SIG-M5 treated with dmso at 0.1 percent for 504 hours (cell line): Measurements from ENCODE around the gene RAPSN.

Experiments
- DNase-seq: peaks from one replicate; lab custom pipeline; 2025; ENCODE audit not compliant: unreplicated experiment; lab: John Stamatoyannopoulos, UW

RAPSN gene

DNA sequence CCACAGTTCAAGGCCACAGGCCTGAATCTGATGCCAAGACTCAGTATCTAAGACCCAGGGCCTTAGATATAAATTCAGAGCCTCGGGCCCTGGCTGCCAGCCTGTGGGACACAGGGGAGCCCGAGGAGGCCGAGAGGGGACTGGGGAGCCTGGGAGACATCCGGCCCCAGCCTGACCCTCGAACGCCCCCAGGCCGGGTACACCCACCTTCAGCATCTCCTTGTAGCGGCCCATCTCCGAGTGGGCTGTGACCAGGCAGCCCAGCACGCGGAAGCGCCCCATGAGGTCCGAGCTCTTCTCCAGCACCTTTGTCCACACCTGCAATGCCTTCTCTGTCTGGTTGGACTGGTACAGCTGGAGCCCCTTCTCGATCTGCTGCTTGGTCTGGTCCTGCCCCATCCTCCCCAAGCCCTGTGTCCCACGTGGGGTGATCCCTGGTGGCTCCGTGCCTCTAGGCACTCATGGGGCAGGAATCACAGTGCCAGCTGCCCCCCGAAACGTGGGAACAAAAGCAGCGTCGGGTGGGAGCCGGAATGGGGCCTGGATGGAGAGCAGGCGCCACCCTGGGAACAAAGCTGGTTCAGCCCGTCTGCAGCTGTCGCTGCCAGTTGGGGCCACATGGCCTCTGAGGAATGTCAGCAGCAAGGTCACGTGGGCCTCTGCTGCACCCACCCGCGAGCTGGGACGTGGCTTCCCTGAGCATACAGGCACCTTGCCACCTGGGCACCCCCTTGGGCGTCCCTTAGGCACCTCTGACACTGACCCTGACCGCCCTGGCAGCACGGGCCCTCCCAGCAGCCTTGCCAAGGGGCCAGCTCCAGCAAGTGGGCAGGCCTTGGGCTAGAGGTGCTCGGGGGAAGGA, at the start of gene RAPSN:
Gene RAPSN, minus strand, starts transcription at position 571 of the 862 bp plus-strand sequence. Its CDS starts 172 bp downstream, at position 399.
- no peak for DNase-seq

- no peak for DNase-seq
These were observed 49.2 kb upstream of the RAPSN start for GRCh38 chr11:47498149-47498548.

DNA sequence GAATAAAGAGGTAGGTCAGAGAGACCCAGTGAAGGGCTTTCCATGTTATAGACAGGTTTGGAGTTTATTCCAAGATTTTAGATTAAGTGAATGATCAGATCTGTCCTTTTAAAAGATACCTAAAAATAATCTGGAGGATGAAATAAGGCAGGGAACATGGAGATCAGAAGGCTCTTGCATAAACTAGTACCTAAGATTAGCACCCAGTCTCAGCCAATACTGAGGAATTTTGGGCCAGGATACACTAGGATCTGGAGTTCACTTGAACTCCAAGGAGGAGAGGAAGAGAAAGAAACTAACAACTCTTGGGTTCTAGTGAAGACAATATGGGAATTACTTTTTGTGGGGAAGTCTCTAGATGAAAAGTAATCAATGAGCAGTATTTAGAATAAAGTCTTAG, 47.9 kb upstream of the RAPSN start:
- DNase-seq, result no peak

DNA sequence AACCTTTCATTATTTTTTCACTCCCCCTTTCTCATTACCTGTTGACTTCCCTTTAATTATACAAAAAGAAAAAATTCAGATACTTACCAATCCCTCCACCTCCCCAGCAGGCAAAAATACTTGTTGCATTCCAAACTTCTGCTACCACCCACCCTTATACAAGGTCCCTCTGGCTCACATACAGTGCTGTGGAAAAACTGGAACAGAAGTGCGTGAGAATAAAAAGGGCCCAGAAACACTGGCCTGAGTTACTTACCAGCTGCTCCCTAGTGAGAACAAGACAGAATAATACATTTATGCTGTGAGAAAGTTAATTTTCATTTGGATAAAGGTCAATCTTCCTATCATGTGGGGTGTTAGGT, 46.9 kb upstream of the RAPSN start:
- no peak for DNase-seq

DNA sequence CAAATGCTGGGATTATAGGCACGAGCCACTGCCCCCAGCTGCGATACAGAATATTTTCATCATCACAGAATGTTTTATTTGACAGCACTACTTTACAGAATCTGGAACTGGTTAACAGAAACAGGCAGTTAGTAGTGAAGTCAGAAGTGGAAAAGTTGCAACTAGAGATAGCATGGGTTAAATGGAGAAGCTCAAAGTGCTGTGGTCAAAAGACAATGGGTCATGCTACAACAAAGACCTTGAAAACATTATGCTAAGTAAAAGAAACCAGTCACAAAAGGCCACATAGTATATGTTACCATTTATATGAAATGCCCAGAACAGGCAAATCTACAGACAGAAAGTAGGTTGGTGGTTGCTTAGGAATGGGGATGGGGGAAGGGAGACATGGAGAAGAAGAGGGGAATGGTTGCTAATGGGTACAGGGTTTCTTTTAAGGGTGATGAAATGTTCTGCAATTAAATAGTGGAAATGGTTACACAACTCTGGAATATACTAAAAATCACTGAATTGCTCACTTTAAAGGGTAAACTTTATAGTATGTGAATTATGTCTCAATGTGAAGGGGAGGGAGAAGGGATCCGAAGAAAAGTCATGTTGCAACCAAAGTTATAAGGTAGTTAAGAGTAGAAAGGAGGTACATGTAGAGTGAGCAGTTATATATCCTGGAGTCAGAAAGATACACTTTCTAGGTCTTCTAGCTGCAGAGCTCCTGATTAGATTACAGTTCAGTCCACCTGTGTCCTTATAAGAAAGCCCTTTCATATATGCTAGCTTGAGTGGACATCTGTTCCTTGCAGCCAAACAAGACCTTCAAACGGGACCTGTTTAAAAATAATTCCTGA, 46.3 kb upstream of the RAPSN start:
- no peak for DNase-seq

DNA sequence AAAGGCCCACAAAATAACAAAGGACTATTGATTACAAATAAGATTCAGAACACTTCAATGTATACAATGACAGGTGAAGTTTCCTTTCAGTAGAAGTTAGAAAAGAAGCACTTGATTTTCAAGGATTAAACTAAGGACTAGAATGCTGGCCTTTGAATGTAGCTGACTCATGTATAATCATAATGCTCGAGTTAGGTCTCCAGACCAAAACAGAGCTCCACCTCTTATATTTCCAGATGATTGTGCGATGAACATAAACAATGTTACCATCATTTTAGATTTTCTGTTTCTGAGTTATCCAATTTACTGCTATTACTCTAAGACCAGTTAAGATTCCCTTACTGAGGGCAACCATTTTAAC, 40.4 kb upstream of the RAPSN start:
- DNase-seq, result no peak

- DNase-seq, result no peak
These were observed 39.9 kb upstream of the RAPSN start for GRCh38 chr11:47488674-47489394.

- no peak for DNase-seq
These were observed 39.2 kb upstream of the RAPSN start for GRCh38 chr11:47488111-47488510.

GRCh38 chr11:47487421-47487820, 38.5 kb upstream of the RAPSN start:
- DNase-seq, result no peak

GRCh38 chr11:47485107-47485506, 36.2 kb upstream of the RAPSN start:
- no peak for DNase-seq

GRCh38 chr11:47483457-47483856, 34.5 kb upstream of the RAPSN start:
- no peak for DNase-seq

- no peak for DNase-seq
These were observed 31.8 kb upstream of the RAPSN start for GRCh38 chr11:47480762-47481161.

DNA sequence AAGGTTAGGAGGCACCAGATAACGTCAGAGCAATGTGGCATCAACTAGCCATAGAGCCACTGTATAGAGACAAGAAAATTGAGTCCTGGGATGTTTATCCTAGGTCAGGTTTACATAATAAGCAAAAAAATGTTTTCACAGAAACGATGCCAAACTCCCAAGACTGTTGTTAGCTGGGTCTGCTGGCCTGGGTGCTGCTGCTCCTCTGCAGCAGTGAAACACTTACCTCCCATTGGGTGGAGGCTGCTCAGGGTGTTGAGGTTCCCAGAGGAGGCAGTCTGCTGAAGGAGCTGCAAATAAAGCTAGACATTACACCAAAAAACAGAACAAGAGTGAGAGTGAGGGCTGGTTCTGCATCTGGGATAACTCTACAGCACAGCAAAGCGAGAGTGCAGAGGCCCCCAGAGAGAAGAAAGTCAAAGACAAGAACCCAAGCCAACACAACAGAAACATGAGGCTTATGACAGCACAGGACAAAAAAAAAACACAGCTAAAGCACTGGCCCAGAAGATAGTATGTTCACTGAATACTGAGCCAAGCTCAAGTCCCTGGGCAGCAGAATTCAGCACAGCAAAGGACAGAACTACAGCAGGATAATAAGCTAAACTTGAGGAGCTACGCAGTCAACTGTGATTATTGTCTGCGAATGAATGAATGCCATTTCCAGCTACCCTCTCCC, 29.9 kb upstream of the RAPSN start:
- no peak for DNase-seq

GRCh38 chr11:47477753-47478152, 28.8 kb upstream of the RAPSN start:
- no peak for DNase-seq

DNA sequence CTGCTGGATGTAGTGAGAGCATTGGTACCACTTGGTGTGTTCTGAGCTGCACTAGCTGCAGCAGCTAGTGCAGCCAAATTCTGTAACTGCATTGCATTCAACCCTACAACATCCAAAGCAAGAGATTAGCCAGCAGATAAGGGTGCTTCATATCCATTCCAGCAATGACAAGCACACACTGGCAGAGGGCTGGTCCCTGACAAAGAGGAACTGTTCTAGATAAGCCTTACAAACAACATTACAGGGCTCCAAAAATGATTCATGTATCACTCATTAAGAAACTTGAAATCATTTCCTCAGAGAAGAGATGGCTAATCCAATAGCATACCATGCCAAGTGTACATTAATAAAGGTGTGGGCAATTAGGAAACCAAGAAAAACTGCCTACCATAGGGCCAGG, 28.4 kb upstream of the RAPSN start:
- DNase-seq, result no peak

DNA sequence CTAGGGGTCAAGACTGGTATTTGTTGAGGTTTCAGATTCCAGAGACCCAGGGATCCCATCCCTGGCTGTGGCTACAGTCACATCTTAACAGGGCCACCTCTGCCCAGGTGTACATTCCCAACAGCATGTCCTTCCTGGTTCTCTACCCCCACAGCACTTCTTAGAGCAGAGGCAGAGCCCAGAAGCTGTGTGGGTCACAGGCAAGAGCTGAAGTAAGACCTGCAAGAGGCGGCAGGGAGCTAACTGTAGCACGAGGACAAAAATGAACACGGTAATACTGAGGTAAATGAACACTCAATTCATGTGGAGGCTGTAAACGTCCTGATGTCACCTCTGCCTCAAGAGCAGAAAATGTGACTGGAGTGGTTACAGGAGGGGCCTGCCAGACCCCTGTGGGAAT, 21.7 kb upstream of the RAPSN start:
- no peak for DNase-seq

- no peak for DNase-seq
These were observed 20.6 kb upstream of the RAPSN start for GRCh38 chr11:47469361-47470179.

DNA sequence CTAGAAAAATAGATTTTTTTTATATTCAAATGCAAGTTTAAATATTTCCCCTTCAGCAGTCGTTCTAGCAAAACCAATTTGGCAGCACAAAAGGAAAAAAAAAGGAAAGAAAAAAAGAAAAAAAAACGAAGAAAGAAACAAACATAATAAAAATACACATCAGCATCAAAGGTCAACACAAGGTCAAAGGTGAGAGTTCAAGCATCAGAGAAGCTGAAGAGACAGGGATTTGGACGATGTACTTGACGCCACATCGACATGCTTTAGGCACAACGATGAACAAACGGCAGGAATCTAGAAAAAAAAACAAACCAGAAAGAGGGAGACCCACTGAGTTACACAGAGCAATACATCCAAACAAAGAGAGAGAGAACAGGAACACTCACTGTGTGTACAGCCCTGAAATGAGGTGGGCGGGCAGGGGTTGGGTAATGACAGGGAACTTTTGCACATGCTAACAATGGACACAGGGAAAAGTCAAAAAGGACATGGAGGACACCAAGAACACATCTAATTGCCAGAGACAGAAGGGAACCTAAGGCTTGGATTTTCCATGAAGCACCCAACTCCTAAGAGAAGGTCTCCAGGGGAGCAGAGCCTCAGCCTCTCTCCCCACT, 19.8 kb upstream of the RAPSN start:
- DNase-seq, result no peak

- no peak for DNase-seq
These were observed 18.4 kb upstream of the RAPSN start for GRCh38 chr11:47467357-47467756.
